H1 (cell line): Measurements from ENCODE around the gene INTS6. TPM values are rescaled to one million over a fixed set of nuclear protein-coding genes. Genes with fewer than 3 reads are reported as not detected.

ENCODE experiments used
- CTCF ChIA-PET: fragments of 300-600 bp; sonication (Branson Sonifier 250); formaldehyde crosslinking; loops from one replicate; lab custom pipeline; 2021; ENCODE audit not compliant: partially characterized antibody; lab: Charles Lee
- POLR2A ChIA-PET: fragments of 300-600 bp; sonication (Branson Sonifier 250); formaldehyde crosslinking; loops from one replicate; lab custom pipeline; 2021; ENCODE audit warnings: inconsistent platforms; ENCODE audit not compliant: partially characterized antibody; lab: Charles Lee
- DNase-seq, 2 experiments: peaks; one replicate each; pipeline versions ENCODE4 v3.0.0 to v3.0.0-alpha.2; 2010 to 2022; ENCODE audit warnings: low spot score in 2 of 2, low read depth in 1 of 2, mixed read lengths in 1 of 2
- FAIRE-seq: peaks from 2 replicates; lab custom pipeline; 2011; peaks lifted over from hg19 to GRCh38; lab: Jason Lieb, UNC
- H2AFZ ChIP-seq: 2 replicates; pipeline ENCODE4 v1.8.1; 2012; ENCODE audit warnings: low read length, inconsistent platforms
- H2AK5ac ChIP-seq: 2 replicates; pipeline ENCODE4 v1.6.1; 2013; ENCODE audit warnings: low read depth, low read length
- H2BK120ac ChIP-seq: replicated peaks from 2 replicates; pipeline ENCODE3; 2013; ENCODE audit warnings: low read depth, low read length, inconsistent platforms
- H2BK12ac ChIP-seq: 2 replicates; pipeline ENCODE4 v1.6.1; 2013; ENCODE audit warnings: low read depth, low read length
- H2BK15ac ChIP-seq: 2 replicates; pipeline ENCODE4 v1.6.1; 2013; ENCODE audit warnings: low read length
- H2BK20ac ChIP-seq: 2 replicates; pipeline ENCODE4 v1.6.1; 2013; ENCODE audit warnings: low read length
- H2BK5ac ChIP-seq: 2 replicates; pipeline ENCODE4 v1.6.1; 2013; ENCODE audit warnings: low read depth, low read length
- H3K14ac ChIP-seq: 2 replicates; pipeline ENCODE4 v1.6.1; 2013; ENCODE audit warnings: inconsistent platforms; ENCODE audit not compliant: insufficient read length
- H3K18ac ChIP-seq: 2 replicates; pipeline ENCODE4 v1.6.1; 2013; ENCODE audit warnings: low read length; ENCODE audit errors: extremely low read depth
- H3K23ac ChIP-seq: 2 replicates; pipeline ENCODE4 v1.6.1; 2013; ENCODE audit warnings: inconsistent platforms; ENCODE audit not compliant: insufficient read length
- H3K23me2 ChIP-seq: 2 replicates; pipeline ENCODE4 v1.6.1; 2013; ENCODE audit warnings: low read depth, low read length
- H3K27ac ChIP-seq: 2 replicates; pipeline ENCODE4 v1.6.1; 2011; ENCODE audit warnings: low read depth, low read length, inconsistent platforms
- H3K27me3 ChIP-seq, 4 experiments: replicated peaks in 1 of 4; 1 replicate in 1 of 4; 2 replicates in 3 of 4; pipeline versions ENCODE4 v1.6.1 to v1.8.1; 2011 to 2013; ENCODE audit warnings: low read length in 3 of 4, mild to moderate bottlenecking in 3 of 4, inconsistent platforms in 2 of 4, mixed read lengths in 2 of 4, moderate library complexity in 1 of 4; ENCODE audit not compliant: control insufficient read depth in 3 of 4, insufficient read depth in 3 of 4; ENCODE audit errors: extremely low read depth in 1 of 4
- H3K36me3 ChIP-seq, 4 experiments: 2 replicates each; pipeline versions ENCODE4 v1.6.1 to v1.8.1; 2011 to 2013; ENCODE audit warnings: mild to moderate bottlenecking in 4 of 4, low read length in 3 of 4, moderate library complexity in 2 of 4, control low read depth in 1 of 4, inconsistent platforms in 1 of 4; ENCODE audit not compliant: insufficient read depth in 4 of 4, control insufficient read depth in 2 of 4
- H3K4ac ChIP-seq: replicated peaks from 2 replicates; pipeline ENCODE3; 2013; ENCODE audit warnings: low read length, low read depth, mixed read lengths, inconsistent platforms; ENCODE audit not compliant: insufficient read length
- H3K4me1 ChIP-seq, 4 experiments: replicated peaks in 1 of 4; 1 replicate in 1 of 4; 2 replicates in 3 of 4; pipeline versions ENCODE4 v1.6.1 to v1.8.1; 2011 to 2013; ENCODE audit warnings: low read length in 3 of 4, inconsistent platforms in 2 of 4, mixed read lengths in 1 of 4; ENCODE audit not compliant: insufficient read depth in 4 of 4, control insufficient read depth in 3 of 4
- H3K4me2 ChIP-seq, 2 experiments: 2 replicates each; pipeline versions ENCODE4 v1.6.1 to v1.8.1; 2011 to 2013; ENCODE audit warnings: low read depth in 2 of 2, low read length in 2 of 2, control low read depth in 1 of 2, inconsistent platforms in 1 of 2, mild to moderate bottlenecking in 1 of 2; ENCODE audit not compliant: insufficient read depth in 1 of 2
- H3K4me3 ChIP-seq, 4 experiments: fragments of 200-600, 300-600 bp in 1 of 4; sonication (generic), shearing (Covaris generic), sonication (Bioruptor Twin) in 1 of 4; 2 replicates each; pipeline versions ENCODE4 v1.5.1 to v1.8.1; 2011 to 2016; ENCODE audit warnings: low read length in 4 of 4, low read depth in 3 of 4, control low read depth in 2 of 4, inconsistent platforms in 2 of 4, mild to moderate bottlenecking in 2 of 4, mixed read lengths in 1 of 4, moderate library complexity in 1 of 4; ENCODE audit not compliant: insufficient read depth in 2 of 4; ENCODE audit errors: extremely low read depth in 1 of 4
- H3K56ac ChIP-seq: replicated peaks from 2 replicates; pipeline ENCODE3; 2013; ENCODE audit warnings: low read depth, mild to moderate bottlenecking, mixed read lengths, low read length, inconsistent platforms; ENCODE audit not compliant: insufficient read length
- H3K79me1 ChIP-seq: 2 replicates; pipeline ENCODE4 v1.6.1; 2013; ENCODE audit warnings: low read depth, low read length, control low read depth
- H3K79me2 ChIP-seq, 2 experiments: 2 replicates each; pipeline versions ENCODE4 v1.6.1 to v1.8.1; 2012 to 2013; ENCODE audit warnings: low read length in 2 of 2, mild to moderate bottlenecking in 2 of 2, inconsistent platforms in 1 of 2; ENCODE audit not compliant: insufficient read depth in 2 of 2, control insufficient read depth in 1 of 2
- H3K9ac ChIP-seq, 4 experiments: replicated peaks in 1 of 4; 1 replicate in 1 of 4; 2 replicates in 3 of 4; pipeline versions ENCODE4 v1.6.1 to v1.8.1; 2011 to 2013; ENCODE audit warnings: low read depth in 3 of 4, low read length in 3 of 4, control low read depth in 2 of 4, mild to moderate bottlenecking in 2 of 4, moderate library complexity in 2 of 4, inconsistent platforms in 1 of 4; ENCODE audit errors: extremely low read depth in 1 of 4
- H3K9me3 ChIP-seq, 2 experiments: 2 replicates each; pipeline versions ENCODE4 v1.6.1 to v1.8.1; 2012 to 2013; ENCODE audit warnings: mild to moderate bottlenecking in 2 of 2, moderate library complexity in 2 of 2, control low read depth in 1 of 2, inconsistent platforms in 1 of 2, low read depth in 1 of 2, low read length in 1 of 2, mixed read lengths in 1 of 2; ENCODE audit not compliant: insufficient read depth in 2 of 2
- H4K20me1 ChIP-seq, 2 experiments: replicated peaks in 1 of 2; 2 replicates each; pipeline versions ENCODE3 to v1.8.1; 2011 to 2013; ENCODE audit warnings: inconsistent platforms in 2 of 2, low read length in 2 of 2, mild to moderate bottlenecking in 1 of 2; ENCODE audit not compliant: insufficient read depth in 2 of 2, control insufficient read depth in 1 of 2
- H4K5ac ChIP-seq: 2 replicates; pipeline ENCODE4 v1.6.1; 2013; ENCODE audit warnings: low read length, low read depth, mixed read lengths, inconsistent platforms; ENCODE audit not compliant: insufficient read length
- H4K8ac ChIP-seq: 2 replicates; pipeline ENCODE4 v1.8.0; 2013; ENCODE audit warnings: mild to moderate bottlenecking, moderate library complexity, low read length, inconsistent platforms; ENCODE audit not compliant: insufficient read depth; ENCODE audit errors: extremely low read depth
- H4K91ac ChIP-seq: replicated peaks from 2 replicates; pipeline ENCODE3; 2013; ENCODE audit warnings: low read length, mixed read lengths, inconsistent platforms; ENCODE audit not compliant: insufficient read length
- EP300 ChIP-seq, 2 experiments: IDR thresholded peaks; 1 replicate in 1 of 2; 2 replicates in 1 of 2; pipeline ENCODE4 v1.6.1; 2011 to 2012; ENCODE audit warnings: low read depth in 2 of 2, low read length in 2 of 2, mild to moderate bottlenecking in 2 of 2, borderline replicate concordance in 1 of 2, inconsistent platforms in 1 of 2, moderate library complexity in 1 of 2
- PHF8 ChIP-seq: fragments of 200-600 bp; sonication (generic); conservative IDR thresholded peaks from 2 replicates; pipeline ENCODE4 v1.7.1; 2012; ENCODE audit warnings: low read depth, mild to moderate bottlenecking, inconsistent platforms, low read length, moderate library complexity
- WGBS, 2 experiments: shearing (Covaris generic) in 1 of 2; methylation state at CpG; one replicate each; pipeline versions ENCODE4 v1.1.6 to v1.1.7; 2013 to 2015; ENCODE audit warnings: low lambda C conversion rate in 2 of 2, mixed read lengths in 2 of 2, inconsistent platforms in 1 of 2, low coverage in 1 of 2, missing lambda C conversion rate in 1 of 2; ENCODE audit not compliant: insufficient replicate concordance in 2 of 2, insufficient coverage in 1 of 2, insufficient read length in 1 of 2; ENCODE audit errors: extremely low coverage in 1 of 2, missing lambda C conversion rate in 1 of 2; 5-methylcytosine and 5-hydroxymethylcytosine counted together
- polyA plus RNA-seq, 7 experiments: library from polyadenylated mRNA; depleted of rRNA in 3 of 7; stranded (reverse) in 5 of 7; unstranded in 2 of 7; fragments of >200 nt in 5 of 7; fragments of 200-250 nt in 2 of 7; gene quantifications; 1 replicate in 5 of 7; 2 replicates in 1 of 7; 4 replicates in 1 of 7; pipeline versions ENCODE4 v1.2.1 to v1.2.3, GENCODE V29; 2011 to 2013; ENCODE audit warnings: missing spikeins in 2 of 7, mixed read lengths in 2 of 7
- total RNA-seq: library from RNA; stranded (reverse); fragmentation: NEBNext Ultra II Directional; extraction: Animal tissue kit (Norgen Biotek cat#: 25700); gene quantifications from 2 replicates; pipeline ENCODE4 v1.2.1, GENCODE V29; 2021

INTS6 gene
- total and polyA plus RNA-seq, 2 of the 8 experiments (the other 6 are each of a cell fraction or from before 2014, with no cell fraction given) = 12.6 to 42.8 TPM

GRCh38 chr13:51495316-51495715 is 42.5 kb upstream of the INTS6 start:
- DNase-seq = no peak
- Histone ChIP-seq H4K8ac (no peak overlapping the region), H2AFZ (peak overlapping the region; percentile 45; the same call in 1 of the 2 replicates), H3K36me3 (no peaks in the 10 kb centered on the region), H2BK120ac (no peak overlapping the region), H2BK15ac (no peak overlapping the region), H3K4ac (no peak overlapping the region), H4K91ac (no peak overlapping the region), H3K14ac (no peak overlapping the region), H3K27ac (no peak overlapping the region), H2AK5ac (no peak overlapping the region), H3K23me2 (no peaks in the 10 kb centered on the region), H3K9me3 (no peaks in the 10 kb centered on the region), H2BK12ac (no peak overlapping the region), H3K79me2 (no peaks in the 10 kb centered on the region), H3K4me2 (no peak overlapping the region), H3K4me1 (no peaks in the 10 kb centered on the region), H3K18ac (no peak overlapping the region), H4K5ac (no peak overlapping the region), H3K56ac (no peak overlapping the region), H3K27me3 (no peaks in the 10 kb centered on the region), H3K9ac (no peak overlapping the region), H4K20me1 (no peaks in the 10 kb centered on the region), H3K79me1 (no peaks in the 10 kb centered on the region), H3K4me3 (no peak overlapping the region), H2BK5ac (no peak overlapping the region), H2BK20ac (no peak overlapping the region), H3K23ac (no peak overlapping the region)
- CTCF ChIA-PET = no interaction called here
- FAIRE-seq = no peak
- POLR2A ChIA-PET = no interaction called here
- WGBS, 2 experiments = 86% methylated on average over 1 of the region's 1 CpG; no CpG with 5 or more reads in 1 of the 2 experiments
- TF ChIP-seq EP300 (IDR thresholded peaks at IDR 0.05; ENCODE audit: borderline replicate concordance in 1 of 2, low read depth in 2 of 2, low read length in 2 of 2) (no peak), PHF8 (no peak)
